Caco-2 (cell line): ENCODE data around the gene AGMO. TPM values are rescaled to one million over a fixed set of nuclear protein-coding genes. Genes with fewer than 3 reads are reported as not detected.

Source experiments
- BruUV-seq: library from RNA; stranded (reverse); fragments of 400-500 nt; replicated peaks from 2 replicates; lab custom pipeline; 2021; lab: Mats Ljungman, UMichigan
- CTCF ChIA-PET: fragments of 300-600 bp; sonication (Branson Sonifier 250); formaldehyde crosslinking; loops from one replicate; lab custom pipeline; 2022; ENCODE audit warnings: antibody characterized with exemption; lab: Charles Lee
- POLR2A ChIA-PET: fragments of 300-600 bp; sonication (Branson Sonifier 250); formaldehyde crosslinking; loops from one replicate; lab custom pipeline; 2022; ENCODE audit warnings: antibody characterized with exemption; lab: Charles Lee
- DNase-seq, 2 experiments: peaks; one replicate each; pipeline versions ENCODE4 v3.0.0 to v3.0.0-alpha.2; 2020 to 2022
- H3K27me3 ChIP-seq: replicated peaks from 2 replicates; pipeline ENCODE4 v1.6.0; 2011; ENCODE audit warnings: low read length; ENCODE audit not compliant: control insufficient read depth, insufficient read depth
- H3K36me3 ChIP-seq: 2 replicates; pipeline ENCODE4 v1.5.1; 2011; ENCODE audit warnings: low read length; ENCODE audit not compliant: control insufficient read depth, insufficient read depth
- H3K4me1 ChIP-seq: fragments of 250-450 bp; sonication (Bioruptor Pico); 2 replicates; pipeline ENCODE4 v1.5.1; 2020; ENCODE audit warnings: mild to moderate bottlenecking
- H3K4me3 ChIP-seq: 2 replicates; pipeline ENCODE4 v1.5.1; 2011; ENCODE audit warnings: low read depth, mild to moderate bottlenecking, control low read depth, low read length
- H3K9me3 ChIP-seq: fragments of 250-450 bp; sonication (Bioruptor Pico); 2 replicates; pipeline ENCODE4 v1.5.1; 2020; ENCODE audit warnings: mild to moderate bottlenecking, moderate library complexity
- H3K27ac Mint-ChIP-seq: one replicate; pipeline ENCODE4 v1.8.0; 2022; ENCODE audit warnings: mixed read lengths; ENCODE audit not compliant: unreplicated experiment
- H3K27me3 Mint-ChIP-seq: one replicate; pipeline ENCODE4 v1.8.0; 2022; ENCODE audit warnings: mixed read lengths; ENCODE audit not compliant: insufficient read depth, unreplicated experiment
- H3K36me3 Mint-ChIP-seq: one replicate; pipeline ENCODE4 v1.8.0; 2022; ENCODE audit warnings: mild to moderate bottlenecking, mixed read lengths; ENCODE audit not compliant: insufficient read depth, unreplicated experiment
- H3K4me1 Mint-ChIP-seq: one replicate; pipeline ENCODE4 v1.8.0; 2022; ENCODE audit warnings: low read depth, mixed read lengths; ENCODE audit not compliant: unreplicated experiment
- H3K4me3 Mint-ChIP-seq: one replicate; pipeline ENCODE4 v1.8.0; 2022; ENCODE audit warnings: mild to moderate bottlenecking, moderate library complexity, mixed read lengths; ENCODE audit not compliant: unreplicated experiment
- H3K9me3 Mint-ChIP-seq: one replicate; pipeline ENCODE4 v1.8.0; 2022; ENCODE audit warnings: mixed read lengths; ENCODE audit not compliant: unreplicated experiment
- intact Hi-C: fragments of 100-400 bp; cut with micrococcal nuclease; formaldehyde crosslinking; loops from one replicate; pipeline ENCODE4 v1.10.0; 2022; ENCODE audit not compliant: unreplicated experiment
- total RNA-seq: library from RNA; stranded (reverse); gene quantifications from 2 replicates; pipeline ENCODE4 v1.2.3, GENCODE V29; 2022
- TF ChIP-seq, protein P1 (sequence below), 2 experiments: fragments of 200-600 bp in 1 of 2; IDR thresholded peaks; 1 replicate in 1 of 2; 2 replicates in 1 of 2; pipeline versions ENCODE4 v1.5.1 to v1.8.0; 2011 to 2022; ENCODE audit warnings: antibody characterized with exemption in 1 of 2, control low read depth in 1 of 2, inconsistent platforms in 1 of 2, low read depth in 1 of 2, low read length in 1 of 2, mild to moderate bottlenecking in 1 of 2, moderate library complexity in 1 of 2; ENCODE audit not compliant: insufficient read depth in 1 of 2, severe bottlenecking in 1 of 2, unreplicated experiment in 1 of 2

Gene AGMO
- total RNA-seq, 1 experiment from 2014 or later: 0.16 TPM

DNA sequence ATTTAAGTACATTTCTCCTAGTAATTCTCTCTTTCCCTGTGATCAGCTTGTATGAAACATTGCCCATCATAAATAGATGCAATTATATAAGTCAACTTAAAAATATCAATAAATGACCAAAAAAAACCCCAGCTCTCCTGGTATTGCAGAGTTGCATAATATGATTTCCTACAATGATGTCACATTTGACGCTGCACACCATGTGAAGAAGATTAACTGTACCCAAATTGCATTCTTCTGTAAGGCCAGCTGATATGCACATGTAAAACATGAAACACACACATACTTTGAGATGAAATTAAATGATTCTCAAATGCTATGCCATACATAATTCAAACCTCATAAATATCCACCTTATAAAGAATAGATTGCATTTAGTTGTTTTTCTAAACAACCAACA lies 115.5 kb downstream of the AGMO start:
- Histone ChIP-seq H3K4me1 (no peaks in the 10 kb centered on the region), H3K9me3 (no peaks in the 10 kb centered on the region; the same call in 1 of the 2 replicates), H3K36me3 (no peaks in the 10 kb centered on the region), H3K4me3 (no peak overlapping the region), H3K27me3 (no peaks in the 10 kb centered on the region)
- Mint-ChIP-seq H3K9me3 (no peaks in the 10 kb centered on the region), H3K36me3 (no peaks in the 10 kb centered on the region), H3K4me3 (no peak overlapping the region), H3K27me3 (no peaks in the 10 kb centered on the region), H3K4me1 (no peaks in the 10 kb centered on the region), H3K27ac (no peak overlapping the region)
- POLR2A ChIA-PET: no interaction called here
- TF ChIP-seq, protein P1, sequence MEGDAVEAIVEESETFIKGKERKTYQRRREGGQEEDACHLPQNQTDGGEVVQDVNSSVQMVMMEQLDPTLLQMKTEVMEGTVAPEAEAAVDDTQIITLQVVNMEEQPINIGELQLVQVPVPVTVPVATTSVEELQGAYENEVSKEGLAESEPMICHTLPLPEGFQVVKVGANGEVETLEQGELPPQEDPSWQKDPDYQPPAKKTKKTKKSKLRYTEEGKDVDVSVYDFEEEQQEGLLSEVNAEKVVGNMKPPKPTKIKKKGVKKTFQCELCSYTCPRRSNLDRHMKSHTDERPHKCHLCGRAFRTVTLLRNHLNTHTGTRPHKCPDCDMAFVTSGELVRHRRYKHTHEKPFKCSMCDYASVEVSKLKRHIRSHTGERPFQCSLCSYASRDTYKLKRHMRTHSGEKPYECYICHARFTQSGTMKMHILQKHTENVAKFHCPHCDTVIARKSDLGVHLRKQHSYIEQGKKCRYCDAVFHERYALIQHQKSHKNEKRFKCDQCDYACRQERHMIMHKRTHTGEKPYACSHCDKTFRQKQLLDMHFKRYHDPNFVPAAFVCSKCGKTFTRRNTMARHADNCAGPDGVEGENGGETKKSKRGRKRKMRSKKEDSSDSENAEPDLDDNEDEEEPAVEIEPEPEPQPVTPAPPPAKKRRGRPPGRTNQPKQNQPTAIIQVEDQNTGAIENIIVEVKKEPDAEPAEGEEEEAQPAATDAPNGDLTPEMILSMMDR (IDR thresholded peaks at IDR 0.05; ENCODE audit: insufficient read depth in 1 of 2, low read depth in 1 of 2, low read length in 1 of 2, severe bottlenecking in 1 of 2, unreplicated experiment in 1 of 2): no peak
- intact Hi-C loops: no loop called here
- CTCF ChIA-PET: no interaction called here
- no TSS peak for BruUV-seq
- no peak for DNase-seq

DNA sequence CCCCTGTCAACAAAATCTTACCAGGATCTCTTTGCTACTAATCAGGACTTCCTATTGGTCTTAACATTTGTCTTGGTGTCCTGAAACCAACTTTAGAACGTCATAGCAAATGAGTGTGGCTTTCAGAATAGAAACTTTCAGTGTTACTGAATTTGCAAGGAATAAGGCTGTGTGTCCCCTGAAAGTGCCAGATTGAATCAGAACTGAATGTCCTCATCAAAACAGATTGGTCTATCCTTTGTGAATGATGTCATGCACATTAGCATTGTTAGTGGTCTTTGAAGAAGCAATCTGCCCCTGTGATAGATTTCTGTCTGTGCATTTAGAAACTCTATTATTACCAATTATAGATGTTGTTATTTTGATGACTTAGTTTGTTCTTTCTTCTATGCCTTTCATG lies 119.9 kb downstream of the AGMO start:
- DNase-seq: no peak
- CTCF ChIA-PET: no interaction called here
- no TSS peak for BruUV-seq
- H3K9me3 ChIP-seq: no peaks in the 10 kb centered on the region; the same call in 1 of the 2 replicates
- H3K4me1 Mint-ChIP-seq: no peaks in the 10 kb centered on the region
- no peak overlapping the region for H3K4me3 Mint-ChIP-seq
- no peak overlapping the region for H3K4me3 ChIP-seq
- H3K36me3 Mint-ChIP-seq: no peaks in the 10 kb centered on the region
- intact Hi-C loops: no loop called here
- H3K27me3 Mint-ChIP-seq: no peaks in the 10 kb centered on the region
- H3K27ac Mint-ChIP-seq: no peak overlapping the region
- H3K9me3 Mint-ChIP-seq: no peaks in the 10 kb centered on the region
- H3K27me3 ChIP-seq: no peaks in the 10 kb centered on the region
- no peaks in the 10 kb centered on the region for H3K4me1 ChIP-seq
- POLR2A ChIA-PET: no interaction called here
- TF ChIP-seq, protein P1 (IDR thresholded peaks at IDR 0.05; ENCODE audit: insufficient read depth in 1 of 2, low read depth in 1 of 2, low read length in 1 of 2, severe bottlenecking in 1 of 2, unreplicated experiment in 1 of 2): no peak
- no peaks in the 10 kb centered on the region for H3K36me3 ChIP-seq

DNA sequence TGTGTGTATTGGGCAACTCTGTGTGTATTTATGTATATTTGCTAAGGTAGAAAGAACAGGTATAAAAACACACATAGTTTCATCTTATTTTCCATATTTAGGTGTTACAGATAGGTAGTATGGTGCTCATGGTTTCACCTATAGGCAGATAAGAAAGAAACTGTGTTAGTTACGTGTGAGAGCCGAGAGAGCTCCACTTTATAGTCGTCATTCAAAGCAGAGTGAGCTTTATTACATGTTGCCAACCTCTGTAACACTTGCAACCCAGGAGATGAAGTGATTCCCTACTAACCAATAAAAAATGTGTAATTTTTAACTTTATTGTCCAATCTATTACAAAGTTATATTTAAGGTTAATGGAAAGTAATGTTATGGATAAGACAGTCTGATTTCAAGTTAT lies 121.3 kb downstream of the AGMO start:
- Mint-ChIP-seq H3K27ac (no peak overlapping the region), H3K4me3 (no peak overlapping the region), H3K9me3 (no peaks in the 10 kb centered on the region), H3K36me3 (no peaks in the 10 kb centered on the region), H3K4me1 (no peaks in the 10 kb centered on the region), H3K27me3 (no peaks in the 10 kb centered on the region)
- no peaks in the 10 kb centered on the region for H3K4me1 ChIP-seq
- no TSS peak for BruUV-seq
- TF ChIP-seq, protein P1 (IDR thresholded peaks at IDR 0.05; ENCODE audit: insufficient read depth in 1 of 2, low read depth in 1 of 2, low read length in 1 of 2, severe bottlenecking in 1 of 2, unreplicated experiment in 1 of 2): no peak
- no peak for DNase-seq
- POLR2A ChIA-PET: no interaction called here
- CTCF ChIA-PET: no interaction called here
- intact Hi-C loops: no loop called here
- H3K36me3 ChIP-seq: no peaks in the 10 kb centered on the region
- H3K4me3 ChIP-seq: no peak overlapping the region
- no peaks in the 10 kb centered on the region for H3K27me3 ChIP-seq
- no peaks in the 10 kb centered on the region; the same call in 1 of the 2 replicates for H3K9me3 ChIP-seq
